ENCODE data around the gene ZNF584. TPM values are rescaled to one million over a fixed set of nuclear protein-coding genes. Genes with fewer than 3 reads are reported as not detected.
"Not testable (repeated sequence)": the region's sequence is repeated elsewhere in the genome, so short reads cannot be mapped to it uniquely, and the experiment has no call there.

Gene ZNF584
- total RNA-seq, 1 donor from 2014 or later, result 8.4 TPM

- Histone ChIP-seq H3K9me3 (ENCODE audit: control insufficient read depth in 3 of 3, low read length in 3 of 3) (no peaks in the 10 kb centered on the region), H3K27me3 (ENCODE audit: control insufficient read depth in 3 of 3, insufficient read depth in 3 of 3, low read length in 3 of 3) (peaks cover 10 to 24% (median 17%) of the 10 kb centered on the region in 3 donors), H3K27ac (ENCODE audit: low read depth, low read length) (no peak overlapping the region), H3K9ac (ENCODE audit: low read depth in 1 of 3, low read length in 3 of 3) (no peak overlapping the region), H3K4me1 (ENCODE audit: control insufficient read depth in 3 of 3, insufficient read depth in 3 of 3, low read length in 3 of 3) (peaks cover 12 to 22% (median 16%) of the 10 kb centered on the region in 3 donors), H3K36me3 (ENCODE audit: control insufficient read depth in 3 of 3, insufficient read depth in 3 of 3, low read length in 3 of 3) (peaks cover 0 to 3% (median 0%) of the 10 kb centered on the region in 3 donors), H3K4me3 (ENCODE audit: low read length in 3 of 3) (peak overlapping the region in 1 of 3 donors; percentile 71)
These were observed 6.5 kb upstream of the ZNF584 start for GRCh38 chr19:58401840-58402421.

- H3K9me3 ChIP-seq (ENCODE audit: control insufficient read depth in 3 of 3, low read length in 3 of 3); H3K27ac ChIP-seq (ENCODE audit: low read depth, low read length); H3K4me3 ChIP-seq (ENCODE audit: low read length in 3 of 3); H3K27me3 ChIP-seq (ENCODE audit: control insufficient read depth in 3 of 3, insufficient read depth in 3 of 3, low read length in 3 of 3); H3K9ac ChIP-seq (ENCODE audit: low read depth in 1 of 3, low read length in 3 of 3); H3K36me3 ChIP-seq (ENCODE audit: control insufficient read depth in 3 of 3, insufficient read depth in 3 of 3, low read length in 3 of 3): not testable (repeated sequence)
- H3K4me1 ChIP-seq (ENCODE audit: control insufficient read depth in 3 of 3, insufficient read depth in 3 of 3, low read length in 3 of 3), result peaks cover 23 to 41% (median 26%) of the 10 kb centered on the region in 3 donors
These were observed 4.5 kb upstream of the ZNF584 start for GRCh38 chr19:58403920-58404478.

GRCh38 chr19:58406818-58407657, 1.4 kb upstream of the ZNF584 start:
- H3K27ac ChIP-seq (ENCODE audit: low read depth, low read length), result no peak overlapping the region
- peaks cover 24 to 39% (median 25%) of the 10 kb centered on the region in 3 donors for H3K4me1 ChIP-seq (ENCODE audit: control insufficient read depth in 3 of 3, insufficient read depth in 3 of 3, low read length in 3 of 3)
- peaks cover 0 to 3% (median 0%) of the 10 kb centered on the region in 3 donors for H3K36me3 ChIP-seq (ENCODE audit: control insufficient read depth in 3 of 3, insufficient read depth in 3 of 3, low read length in 3 of 3)
- peak overlapping the region; percentile 89 to 98 (median 96) for H3K4me3 ChIP-seq (ENCODE audit: low read length in 3 of 3)
- H3K27me3 ChIP-seq (ENCODE audit: control insufficient read depth in 3 of 3, insufficient read depth in 3 of 3, low read length in 3 of 3), result no peaks in the 10 kb centered on the region
- no peaks in the 10 kb centered on the region for H3K9me3 ChIP-seq (ENCODE audit: control insufficient read depth in 3 of 3, low read length in 3 of 3)
- H3K9ac ChIP-seq (ENCODE audit: low read depth in 1 of 3, low read length in 3 of 3), result peak overlapping the region in 2 of 3 donors; percentile 96

GRCh38 chr19:58407658-58408151, 744 bp upstream of the ZNF584 start:
- H3K36me3 ChIP-seq (ENCODE audit: control insufficient read depth in 3 of 3, insufficient read depth in 3 of 3, low read length in 3 of 3), result peaks cover 0 to 3% (median 0%) of the 10 kb centered on the region in 3 donors
- peak overlapping the region; percentile 89 to 98 (median 96) for H3K4me3 ChIP-seq (ENCODE audit: low read length in 3 of 3)
- no peaks in the 10 kb centered on the region for H3K9me3 ChIP-seq (ENCODE audit: control insufficient read depth in 3 of 3, low read length in 3 of 3)
- peak overlapping the region; percentile 91 to 96 (median 96) for H3K9ac ChIP-seq (ENCODE audit: low read depth in 1 of 3, low read length in 3 of 3)
- no peaks in the 10 kb centered on the region for H3K27me3 ChIP-seq (ENCODE audit: control insufficient read depth in 3 of 3, insufficient read depth in 3 of 3, low read length in 3 of 3)
- H3K27ac ChIP-seq (ENCODE audit: low read depth, low read length), result peak overlapping the region; percentile 91
- peaks cover 23 to 38% (median 25%) of the 10 kb centered on the region in 3 donors for H3K4me1 ChIP-seq (ENCODE audit: control insufficient read depth in 3 of 3, insufficient read depth in 3 of 3, low read length in 3 of 3)

- Histone ChIP-seq H3K36me3 (ENCODE audit: control insufficient read depth in 3 of 3, insufficient read depth in 3 of 3, low read length in 3 of 3) (peaks cover 0 to 3% (median 0%) of the 10 kb centered on the region in 3 donors), H3K27ac (ENCODE audit: low read depth, low read length) (peak overlapping the region; percentile 91), H3K4me3 (ENCODE audit: low read length in 3 of 3) (peak overlapping the region; percentile 89 to 98 (median 96)), H3K9ac (ENCODE audit: low read depth in 1 of 3, low read length in 3 of 3) (peak overlapping the region; percentile 91 to 96 (median 96)), H3K27me3 (ENCODE audit: control insufficient read depth in 3 of 3, insufficient read depth in 3 of 3, low read length in 3 of 3) (no peaks in the 10 kb centered on the region), H3K4me1 (ENCODE audit: control insufficient read depth in 3 of 3, insufficient read depth in 3 of 3, low read length in 3 of 3) (peaks cover 23 to 38% (median 25%) of the 10 kb centered on the region in 3 donors), H3K9me3 (ENCODE audit: control insufficient read depth in 3 of 3, low read length in 3 of 3) (no peaks in the 10 kb centered on the region)
These were observed 751 bp downstream of the ZNF584 start for GRCh38 chr19:58409010-58409790.

- H3K9me3 ChIP-seq (ENCODE audit: control insufficient read depth in 3 of 3, low read length in 3 of 3), result peaks cover 0 to 3% (median 0%) of the 10 kb centered on the region in 3 donors
- H3K9ac ChIP-seq (ENCODE audit: low read depth in 1 of 3, low read length in 3 of 3), result no peak overlapping the region
- no peaks in the 10 kb centered on the region for H3K27me3 ChIP-seq (ENCODE audit: control insufficient read depth in 3 of 3, insufficient read depth in 3 of 3, low read length in 3 of 3)
- no peaks in the 10 kb centered on the region for H3K4me1 ChIP-seq (ENCODE audit: control insufficient read depth in 3 of 3, insufficient read depth in 3 of 3, low read length in 3 of 3)
- H3K4me3 ChIP-seq (ENCODE audit: low read length in 3 of 3), result no peak overlapping the region
- H3K27ac ChIP-seq (ENCODE audit: low read depth, low read length), result no peak overlapping the region
- H3K36me3 ChIP-seq (ENCODE audit: control insufficient read depth in 3 of 3, insufficient read depth in 3 of 3, low read length in 3 of 3), result peaks cover 31 to 43% (median 31%) of the 10 kb centered on the region in 3 donors
These were observed 8.2 kb downstream of the ZNF584 start for GRCh38 chr19:58416604-58417003.

GRCh38 chr19:58417071-58417470, 8.6 kb downstream of the ZNF584 start:
- Histone ChIP-seq H3K27ac (ENCODE audit: low read depth, low read length) (no peak overlapping the region), H3K4me1 (ENCODE audit: control insufficient read depth in 3 of 3, insufficient read depth in 3 of 3, low read length in 3 of 3) (no peaks in the 10 kb centered on the region), H3K27me3 (ENCODE audit: control insufficient read depth in 3 of 3, insufficient read depth in 3 of 3, low read length in 3 of 3) (no peaks in the 10 kb centered on the region), H3K9me3 (ENCODE audit: control insufficient read depth in 3 of 3, low read length in 3 of 3) (peaks cover 0 to 3% (median 0%) of the 10 kb centered on the region in 3 donors), H3K36me3 (ENCODE audit: control insufficient read depth in 3 of 3, insufficient read depth in 3 of 3, low read length in 3 of 3) (peaks cover 31 to 43% (median 31%) of the 10 kb centered on the region in 3 donors), H3K9ac (ENCODE audit: low read depth in 1 of 3, low read length in 3 of 3) (no peak overlapping the region), H3K4me3 (ENCODE audit: low read length in 3 of 3) (no peak overlapping the region)

- Histone ChIP-seq H3K9me3 (ENCODE audit: control insufficient read depth in 3 of 3, low read length in 3 of 3) (peaks cover 34 to 40% (median 37%) of the 10 kb centered on the region in 3 donors), H3K27ac (ENCODE audit: low read depth, low read length) (no peak overlapping the region), H3K9ac (ENCODE audit: low read depth in 1 of 3, low read length in 3 of 3) (no peak overlapping the region), H3K36me3 (ENCODE audit: control insufficient read depth in 3 of 3, insufficient read depth in 3 of 3, low read length in 3 of 3) (peaks cover 20 to 23% (median 20%) of the 10 kb centered on the region in 3 donors), H3K4me3 (ENCODE audit: low read length in 3 of 3) (no peak overlapping the region), H3K27me3 (ENCODE audit: control insufficient read depth in 3 of 3, insufficient read depth in 3 of 3, low read length in 3 of 3) (no peaks in the 10 kb centered on the region), H3K4me1 (ENCODE audit: control insufficient read depth in 3 of 3, insufficient read depth in 3 of 3, low read length in 3 of 3) (no peaks in the 10 kb centered on the region)
These were observed 20.2 kb downstream of the ZNF584 start for GRCh38 chr19:58428617-58429016.

GRCh38 chr19:58429745-58430144, 21.3 kb downstream of the ZNF584 start:
- Histone ChIP-seq H3K9me3 (ENCODE audit: control insufficient read depth in 3 of 3, low read length in 3 of 3) (peaks cover 44 to 51% (median 48%) of the 10 kb centered on the region in 3 donors), H3K27ac (ENCODE audit: low read depth, low read length) (no peak overlapping the region), H3K9ac (ENCODE audit: low read depth in 1 of 3, low read length in 3 of 3) (no peak overlapping the region), H3K27me3 (ENCODE audit: control insufficient read depth in 3 of 3, insufficient read depth in 3 of 3, low read length in 3 of 3) (no peaks in the 10 kb centered on the region), H3K4me1 (ENCODE audit: control insufficient read depth in 3 of 3, insufficient read depth in 3 of 3, low read length in 3 of 3) (no peaks in the 10 kb centered on the region), H3K4me3 (ENCODE audit: low read length in 3 of 3) (peak overlapping the region in 1 of 3 donors; percentile 45), H3K36me3 (ENCODE audit: control insufficient read depth in 3 of 3, insufficient read depth in 3 of 3, low read length in 3 of 3) (peaks cover 31 to 34% (median 31%) of the 10 kb centered on the region in 3 donors)

Measured in skeletal muscle tissue (tissue), 4 donors.